H1 (cell line): ENCODE results near the gene WWP2. TPM values are rescaled to one million over a fixed set of nuclear protein-coding genes. Genes with fewer than 3 reads are reported as not detected.

ENCODE experiments used
- CTCF ChIA-PET: fragments of 300-600 bp; sonication (Branson Sonifier 250); formaldehyde crosslinking; loops from one replicate; lab custom pipeline; 2021; ENCODE audit not compliant: partially characterized antibody; lab: Charles Lee
- POLR2A ChIA-PET: fragments of 300-600 bp; sonication (Branson Sonifier 250); formaldehyde crosslinking; loops from one replicate; lab custom pipeline; 2021; ENCODE audit warnings: inconsistent platforms; ENCODE audit not compliant: partially characterized antibody; lab: Charles Lee
- DNase-seq, 2 experiments: peaks; one replicate each; pipeline versions ENCODE4 v3.0.0 to v3.0.0-alpha.2; 2010 to 2022; ENCODE audit warnings: low spot score in 2 of 2, low read depth in 1 of 2, mixed read lengths in 1 of 2
- FAIRE-seq: peaks from 2 replicates; lab custom pipeline; 2011; peaks lifted over from hg19 to GRCh38; lab: Jason Lieb, UNC
- H2AFZ ChIP-seq: 2 replicates; pipeline ENCODE4 v1.8.1; 2012; ENCODE audit warnings: low read length, inconsistent platforms
- H2AK5ac ChIP-seq: 2 replicates; pipeline ENCODE4 v1.6.1; 2013; ENCODE audit warnings: low read depth, low read length
- H2BK120ac ChIP-seq: replicated peaks from 2 replicates; pipeline ENCODE3; 2013; ENCODE audit warnings: low read depth, low read length, inconsistent platforms
- H2BK12ac ChIP-seq: 2 replicates; pipeline ENCODE4 v1.6.1; 2013; ENCODE audit warnings: low read depth, low read length
- H2BK15ac ChIP-seq: 2 replicates; pipeline ENCODE4 v1.6.1; 2013; ENCODE audit warnings: low read length
- H2BK20ac ChIP-seq: 2 replicates; pipeline ENCODE4 v1.6.1; 2013; ENCODE audit warnings: low read length
- H2BK5ac ChIP-seq: 2 replicates; pipeline ENCODE4 v1.6.1; 2013; ENCODE audit warnings: low read depth, low read length
- H3K14ac ChIP-seq: 2 replicates; pipeline ENCODE4 v1.6.1; 2013; ENCODE audit warnings: inconsistent platforms; ENCODE audit not compliant: insufficient read length
- H3K18ac ChIP-seq: 2 replicates; pipeline ENCODE4 v1.6.1; 2013; ENCODE audit warnings: low read length; ENCODE audit errors: extremely low read depth
- H3K23ac ChIP-seq: 2 replicates; pipeline ENCODE4 v1.6.1; 2013; ENCODE audit warnings: inconsistent platforms; ENCODE audit not compliant: insufficient read length
- H3K23me2 ChIP-seq: 2 replicates; pipeline ENCODE4 v1.6.1; 2013; ENCODE audit warnings: low read depth, low read length
- H3K27ac ChIP-seq: 2 replicates; pipeline ENCODE4 v1.6.1; 2011; ENCODE audit warnings: low read depth, low read length, inconsistent platforms
- H3K27me3 ChIP-seq, 4 experiments: replicated peaks in 1 of 4; 1 replicate in 1 of 4; 2 replicates in 3 of 4; pipeline versions ENCODE4 v1.6.1 to v1.8.1; 2011 to 2013; ENCODE audit warnings: low read length in 3 of 4, mild to moderate bottlenecking in 3 of 4, inconsistent platforms in 2 of 4, mixed read lengths in 2 of 4, moderate library complexity in 1 of 4; ENCODE audit not compliant: control insufficient read depth in 3 of 4, insufficient read depth in 3 of 4; ENCODE audit errors: extremely low read depth in 1 of 4
- H3K36me3 ChIP-seq, 4 experiments: 2 replicates each; pipeline versions ENCODE4 v1.6.1 to v1.8.1; 2011 to 2013; ENCODE audit warnings: mild to moderate bottlenecking in 4 of 4, low read length in 3 of 4, moderate library complexity in 2 of 4, control low read depth in 1 of 4, inconsistent platforms in 1 of 4; ENCODE audit not compliant: insufficient read depth in 4 of 4, control insufficient read depth in 2 of 4
- H3K4ac ChIP-seq: replicated peaks from 2 replicates; pipeline ENCODE3; 2013; ENCODE audit warnings: low read length, low read depth, mixed read lengths, inconsistent platforms; ENCODE audit not compliant: insufficient read length
- H3K4me1 ChIP-seq, 4 experiments: replicated peaks in 1 of 4; 1 replicate in 1 of 4; 2 replicates in 3 of 4; pipeline versions ENCODE4 v1.6.1 to v1.8.1; 2011 to 2013; ENCODE audit warnings: low read length in 3 of 4, inconsistent platforms in 2 of 4, mixed read lengths in 1 of 4; ENCODE audit not compliant: insufficient read depth in 4 of 4, control insufficient read depth in 3 of 4
- H3K4me2 ChIP-seq, 2 experiments: 2 replicates each; pipeline versions ENCODE4 v1.6.1 to v1.8.1; 2011 to 2013; ENCODE audit warnings: low read depth in 2 of 2, low read length in 2 of 2, control low read depth in 1 of 2, inconsistent platforms in 1 of 2, mild to moderate bottlenecking in 1 of 2; ENCODE audit not compliant: insufficient read depth in 1 of 2
- H3K4me3 ChIP-seq, 4 experiments: fragments of 200-600, 300-600 bp in 1 of 4; sonication (generic), shearing (Covaris generic), sonication (Bioruptor Twin) in 1 of 4; 2 replicates each; pipeline versions ENCODE4 v1.5.1 to v1.8.1; 2011 to 2016; ENCODE audit warnings: low read length in 4 of 4, low read depth in 3 of 4, control low read depth in 2 of 4, inconsistent platforms in 2 of 4, mild to moderate bottlenecking in 2 of 4, mixed read lengths in 1 of 4, moderate library complexity in 1 of 4; ENCODE audit not compliant: insufficient read depth in 2 of 4; ENCODE audit errors: extremely low read depth in 1 of 4
- H3K56ac ChIP-seq: replicated peaks from 2 replicates; pipeline ENCODE3; 2013; ENCODE audit warnings: low read depth, mild to moderate bottlenecking, mixed read lengths, low read length, inconsistent platforms; ENCODE audit not compliant: insufficient read length
- H3K79me1 ChIP-seq: 2 replicates; pipeline ENCODE4 v1.6.1; 2013; ENCODE audit warnings: low read depth, low read length, control low read depth
- H3K79me2 ChIP-seq, 2 experiments: 2 replicates each; pipeline versions ENCODE4 v1.6.1 to v1.8.1; 2012 to 2013; ENCODE audit warnings: low read length in 2 of 2, mild to moderate bottlenecking in 2 of 2, inconsistent platforms in 1 of 2; ENCODE audit not compliant: insufficient read depth in 2 of 2, control insufficient read depth in 1 of 2
- H3K9ac ChIP-seq, 4 experiments: replicated peaks in 1 of 4; 1 replicate in 1 of 4; 2 replicates in 3 of 4; pipeline versions ENCODE4 v1.6.1 to v1.8.1; 2011 to 2013; ENCODE audit warnings: low read depth in 3 of 4, low read length in 3 of 4, control low read depth in 2 of 4, mild to moderate bottlenecking in 2 of 4, moderate library complexity in 2 of 4, inconsistent platforms in 1 of 4; ENCODE audit errors: extremely low read depth in 1 of 4
- H3K9me3 ChIP-seq, 2 experiments: 2 replicates each; pipeline versions ENCODE4 v1.6.1 to v1.8.1; 2012 to 2013; ENCODE audit warnings: mild to moderate bottlenecking in 2 of 2, moderate library complexity in 2 of 2, control low read depth in 1 of 2, inconsistent platforms in 1 of 2, low read depth in 1 of 2, low read length in 1 of 2, mixed read lengths in 1 of 2; ENCODE audit not compliant: insufficient read depth in 2 of 2
- H4K20me1 ChIP-seq, 2 experiments: replicated peaks in 1 of 2; 2 replicates each; pipeline versions ENCODE3 to v1.8.1; 2011 to 2013; ENCODE audit warnings: inconsistent platforms in 2 of 2, low read length in 2 of 2, mild to moderate bottlenecking in 1 of 2; ENCODE audit not compliant: insufficient read depth in 2 of 2, control insufficient read depth in 1 of 2
- H4K5ac ChIP-seq: 2 replicates; pipeline ENCODE4 v1.6.1; 2013; ENCODE audit warnings: low read length, low read depth, mixed read lengths, inconsistent platforms; ENCODE audit not compliant: insufficient read length
- H4K8ac ChIP-seq: 2 replicates; pipeline ENCODE4 v1.8.0; 2013; ENCODE audit warnings: mild to moderate bottlenecking, moderate library complexity, low read length, inconsistent platforms; ENCODE audit not compliant: insufficient read depth; ENCODE audit errors: extremely low read depth
- H4K91ac ChIP-seq: replicated peaks from 2 replicates; pipeline ENCODE3; 2013; ENCODE audit warnings: low read length, mixed read lengths, inconsistent platforms; ENCODE audit not compliant: insufficient read length
- WGBS, 2 experiments: shearing (Covaris generic) in 1 of 2; methylation state at CpG; one replicate each; pipeline versions ENCODE4 v1.1.6 to v1.1.7; 2013 to 2015; ENCODE audit warnings: low lambda C conversion rate in 2 of 2, mixed read lengths in 2 of 2, inconsistent platforms in 1 of 2, low coverage in 1 of 2, missing lambda C conversion rate in 1 of 2; ENCODE audit not compliant: insufficient replicate concordance in 2 of 2, insufficient coverage in 1 of 2, insufficient read length in 1 of 2; ENCODE audit errors: extremely low coverage in 1 of 2, missing lambda C conversion rate in 1 of 2; 5-methylcytosine and 5-hydroxymethylcytosine counted together
- polyA plus RNA-seq, 7 experiments: library from polyadenylated mRNA; depleted of rRNA in 3 of 7; stranded (reverse) in 5 of 7; unstranded in 2 of 7; fragments of >200 nt in 5 of 7; fragments of 200-250 nt in 2 of 7; gene quantifications; 1 replicate in 5 of 7; 2 replicates in 1 of 7; 4 replicates in 1 of 7; pipeline versions ENCODE4 v1.2.1 to v1.2.3, GENCODE V29; 2011 to 2013; ENCODE audit warnings: missing spikeins in 2 of 7, mixed read lengths in 2 of 7
- total RNA-seq: library from RNA; stranded (reverse); fragmentation: NEBNext Ultra II Directional; extraction: Animal tissue kit (Norgen Biotek cat#: 25700); gene quantifications from 2 replicates; pipeline ENCODE4 v1.2.1, GENCODE V29; 2021
- TF ChIP-seq, protein P1 (sequence below): IDR thresholded peaks from 2 replicates; pipeline ENCODE4 v1.6.1; 2012; ENCODE audit warnings: inconsistent platforms

WWP2 gene
- total and polyA plus RNA-seq, 2 of the 8 experiments (the other 6 are each of a cell fraction or from before 2014, with no cell fraction given): 14.1 to 42.2 TPM

- WGBS, 2 experiments: 86% methylated on average over 11 of the region's 11 CpGs; no CpG with 5 or more reads in 1 of the 2 experiments
- no peak overlapping the region for H2BK12ac ChIP-seq
- H3K4ac ChIP-seq: no peak overlapping the region
- H3K4me1 ChIP-seq: peaks cover 0 to 3% (median 0%) of the 10 kb centered on the region in 4 experiments; a peak in 1 of 7 replicates
- no peak overlapping the region for H2BK20ac ChIP-seq
- no peak overlapping the region for H2BK15ac ChIP-seq
- H4K5ac ChIP-seq: no peak overlapping the region
- DNase-seq (no peak), FAIRE-seq (no peak)
- no peak overlapping the region for H4K91ac ChIP-seq
- H3K79me1 ChIP-seq: no peaks in the 10 kb centered on the region
- no peaks in the 10 kb centered on the region for H3K79me2 ChIP-seq
- H2BK120ac ChIP-seq: no peak overlapping the region
- H3K27ac ChIP-seq: no peak overlapping the region
- H4K20me1 ChIP-seq: no peaks in the 10 kb centered on the region
- H3K4me2 ChIP-seq: no peak overlapping the region
- H4K8ac ChIP-seq: no peak overlapping the region
- no peaks in the 10 kb centered on the region for H3K9me3 ChIP-seq
- no peak overlapping the region for H2BK5ac ChIP-seq
- H2AFZ ChIP-seq: no peak overlapping the region
- no peaks in the 10 kb centered on the region for H3K36me3 ChIP-seq
- no peak overlapping the region for H3K4me3 ChIP-seq
- ChIA-PET POLR2A (interaction anchor here (1.2 kb wide), 1 partner anchor 53 kb away, joined by 3 read pairs; no protein-coding TSS in a partner anchor), CTCF (interaction anchor here (1.2 to 1.8 kb wide), 2 partner anchors 18 to 36 kb away, joined by 3 to 7 read pairs; no protein-coding TSS in a partner anchor)
- H3K27me3 ChIP-seq: no peaks in the 10 kb centered on the region
- H3K9ac ChIP-seq: no peak overlapping the region
- H3K14ac ChIP-seq: no peak overlapping the region
- no peak overlapping the region for H3K56ac ChIP-seq
- no peak overlapping the region for H3K18ac ChIP-seq
- H2AK5ac ChIP-seq: no peak overlapping the region
- no peaks in the 10 kb centered on the region for H3K23me2 ChIP-seq
- no peak overlapping the region for H3K23ac ChIP-seq
- TF ChIP-seq, protein P1, sequence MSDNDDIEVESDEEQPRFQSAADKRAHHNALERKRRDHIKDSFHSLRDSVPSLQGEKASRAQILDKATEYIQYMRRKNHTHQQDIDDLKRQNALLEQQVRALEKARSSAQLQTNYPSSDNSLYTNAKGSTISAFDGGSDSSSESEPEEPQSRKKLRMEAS: no peak
Observed at GRCh38 chr16:69894676-69895075, 132.5 kb downstream of the WWP2 start.
